Natural killer cell (primary cell): ENCODE measurements around the gene ARHGAP32. TPM values are rescaled to one million over a fixed set of nuclear protein-coding genes. Genes with fewer than 3 reads are reported as not detected.
"Not testable (repeated sequence)": the region's sequence is repeated elsewhere in the genome, so short reads cannot be mapped to it uniquely, and the experiment has no call there.

ENCODE experiments used
- ATAC-seq, 3 donors: fragments of 150-1000 bp in 2 of 3; fragments of 200-7000 bp in 1 of 3; cut with Tn5 transposase; 1 replicate in 1 of 3; 2 replicates in 2 of 3; pipeline ENCODE4 v1.10.0; 2021; ENCODE audit warnings: mild to moderate bottlenecking in 2 of 3, moderate library complexity in 2 of 3
- DNase-seq, 2 donors: peaks; one replicate each; pipeline versions ENCODE4 v3.0.0 to v3.0.0-alpha.2; 2013 to 2021; ENCODE audit warnings: mixed read lengths in 1 of 2
- H3K27ac ChIP-seq: one replicate; pipeline ENCODE4 v1.5.1; 2013; ENCODE audit warnings: mild to moderate bottlenecking, low read length
- H3K27me3 ChIP-seq: one replicate; pipeline ENCODE4 v1.6.1; 2013; ENCODE audit warnings: low read length; ENCODE audit not compliant: control insufficient read depth, insufficient read depth
- H3K36me3 ChIP-seq: one replicate; pipeline ENCODE4 v1.6.1; 2013; ENCODE audit warnings: low read length; ENCODE audit not compliant: control insufficient read depth, insufficient read depth
- H3K4me1 ChIP-seq: one replicate; pipeline ENCODE4 v1.6.1; 2013; ENCODE audit warnings: low read length; ENCODE audit not compliant: control insufficient read depth, insufficient read depth
- H3K4me3 ChIP-seq: one replicate; pipeline ENCODE4 v1.5.1; 2013; ENCODE audit warnings: low read length
- H3K9me3 ChIP-seq: one replicate; pipeline ENCODE4 v1.6.1; 2013; ENCODE audit warnings: low read length; ENCODE audit not compliant: control insufficient read depth, insufficient read depth
- H3K27ac Mint-ChIP-seq, 2 donors: one replicate each; pipeline ENCODE4 v1.8.0; 2022; ENCODE audit warnings: mild to moderate bottlenecking in 2 of 2, mixed read lengths in 2 of 2, moderate library complexity in 1 of 2
- H3K27me3 Mint-ChIP-seq, 2 donors: one replicate each; pipeline ENCODE4 v1.8.0; 2022; ENCODE audit warnings: low read depth in 2 of 2, mixed read lengths in 2 of 2
- H3K36me3 Mint-ChIP-seq: one replicate; pipeline ENCODE4 v1.8.0; 2022; ENCODE audit warnings: mixed read lengths
- H3K4me1 Mint-ChIP-seq, 2 donors: one replicate each; pipeline ENCODE4 v1.8.0; 2022; ENCODE audit warnings: mixed read lengths in 2 of 2
- H3K4me3 Mint-ChIP-seq: one replicate; pipeline ENCODE4 v1.8.0; 2022; ENCODE audit warnings: mild to moderate bottlenecking, moderate library complexity, mixed read lengths
- H3K9me3 Mint-ChIP-seq, 2 donors: one replicate each; pipeline ENCODE4 v1.8.0; 2022; ENCODE audit warnings: mixed read lengths in 2 of 2
- CTCF ChIP-seq: fragments of 200-600 bp; IDR thresholded peaks from one replicate; pipeline ENCODE4 v1.8.0; 2022; ENCODE audit warnings: antibody characterized with exemption
- WGBS: methylation state at CpG from one replicate; pipeline ENCODE4 v1.1.7; 2013; ENCODE audit warnings: missing lambda C conversion rate; ENCODE audit not compliant: insufficient coverage; 5-methylcytosine and 5-hydroxymethylcytosine counted together
- intact Hi-C: fragments of 100-400 bp; cut with micrococcal nuclease; formaldehyde crosslinking; loops from one replicate; pipeline ENCODE4 v1.14.2; 2022
- total RNA-seq, 4 donors: library from RNA; stranded (reverse); fragments of 120-200 nt in 1 of 4; gene quantifications; one replicate each; pipeline versions ENCODE4 v1.2.3 to v1.2.4, GENCODE V29; 2013 to 2022

Gene ARHGAP32
- total RNA-seq, 3 donors from 2014 or later (not counting 1 experiment from before 2014, with no cell fraction given), result 2.5 to 4.6 (median 2.7) TPM

- WGBS, result 91% methylated on average over 4 of the region's 4 CpGs
Measured at GRCh38 chr11:129012880-129013279, 179.2 kb downstream of the ARHGAP32 start.

GRCh38 chr11:129006161-129006560 lies 186.0 kb downstream of the ARHGAP32 start:
- Histone ChIP-seq H3K4me1 (no peaks in the 10 kb centered on the region), H3K27me3 (no peaks in the 10 kb centered on the region), H3K27ac (no peak overlapping the region), H3K36me3 (no peaks in the 10 kb centered on the region), H3K9me3 (no peaks in the 10 kb centered on the region), H3K4me3 (no peak overlapping the region)
- Mint-ChIP-seq H3K4me3 (no peak overlapping the region), H3K9me3 (peaks cover 3 to 13% of the 10 kb centered on the region in 2 donors), H3K27me3 (peaks cover 0 to 15% of the 10 kb centered on the region in 2 donors), H3K36me3 (peaks cover 11% of the 10 kb centered on the region), H3K4me1 (no peaks in the 10 kb centered on the region), H3K27ac (no peak overlapping the region)
- DNase-seq (no peak), ATAC-seq (no peak)
- WGBS, result 86% methylated on average over 4 of the region's 4 CpGs
- no peak for TF ChIP-seq CTCF
- intact Hi-C loops, result no loop called here

More at GRCh38 chr11:129012880-129013279, 179.2 kb downstream of the ARHGAP32 start:
- no peak for DNase-seq
- Mint-ChIP-seq H3K9me3 (no peaks in the 10 kb centered on the region), H3K27me3 (no peaks in the 10 kb centered on the region), H3K36me3 (no peaks in the 10 kb centered on the region), H3K4me1 (no peaks in the 10 kb centered on the region), H3K27ac (no peak overlapping the region), H3K4me3 (no peak overlapping the region)
- TF ChIP-seq CTCF, result no peak
- intact Hi-C loops, result no loop called here
- ATAC-seq, result no peak
- no peaks in the 10 kb centered on the region for H3K27me3 ChIP-seq
- H3K4me3 ChIP-seq, result no peak overlapping the region
- H3K36me3 ChIP-seq, result no peaks in the 10 kb centered on the region
- H3K4me1 ChIP-seq, result no peaks in the 10 kb centered on the region
- no peak overlapping the region for H3K27ac ChIP-seq
- no peaks in the 10 kb centered on the region for H3K9me3 ChIP-seq

GRCh38 chr11:128999165-128999564 lies 193.0 kb downstream of the ARHGAP32 start:
- peaks cover 27% of the 10 kb centered on the region for H3K36me3 Mint-ChIP-seq
- H3K27ac Mint-ChIP-seq, H3K4me1 ChIP-seq, ATAC-seq, DNase-seq, H3K36me3 ChIP-seq, H3K4me3 Mint-ChIP-seq, intact Hi-C loops, H3K27me3 Mint-ChIP-seq, H3K4me1 Mint-ChIP-seq, H3K9me3 ChIP-seq, H3K27ac ChIP-seq, H3K27me3 ChIP-seq, H3K4me3 ChIP-seq: not testable (repeated sequence)
- 98% methylated on average over 8 of the region's 8 CpGs for WGBS
- peaks cover 7 to 14% of the 10 kb centered on the region in 2 donors for H3K9me3 Mint-ChIP-seq

GRCh38 chr11:128988242-128988970 lies 203.7 kb downstream of the ARHGAP32 start:
- intact Hi-C loops, result no loop called here
- no peak overlapping the region for H3K27ac Mint-ChIP-seq

More at GRCh38 chr11:128988242-128988970, 203.7 kb downstream of the ARHGAP32 start:
- H3K4me1 Mint-ChIP-seq, result no peaks in the 10 kb centered on the region
- Histone ChIP-seq H3K36me3 (no peaks in the 10 kb centered on the region), H3K27ac (no peak overlapping the region), H3K27me3 (no peaks in the 10 kb centered on the region), H3K9me3 (no peaks in the 10 kb centered on the region), H3K4me3 (no peak overlapping the region), H3K4me1 (no peaks in the 10 kb centered on the region)
- H3K27me3 Mint-ChIP-seq, result no peaks in the 10 kb centered on the region
- no peak for TF ChIP-seq CTCF
- DNase-seq, result no peak
- peaks cover 0 to 2% of the 10 kb centered on the region in 2 donors for H3K9me3 Mint-ChIP-seq
- no peak overlapping the region for H3K4me3 Mint-ChIP-seq
- H3K36me3 Mint-ChIP-seq, result no peaks in the 10 kb centered on the region
- no peak for ATAC-seq
